H1 (cell line): ENCODE data around the gene SPIRE2.

Experiments
- ATF3 ChIP-seq: IDR thresholded peaks from 2 replicates; pipeline ENCODE4 v1.6.1; 2011; ENCODE audit warnings: low read depth, mild to moderate bottlenecking, low read length; ENCODE audit not compliant: insufficient read depth
- CTCF ChIP-seq, 3 experiments: IDR thresholded peaks; 1 replicate in 2 of 3; 2 replicates in 1 of 3; pipeline versions ENCODE4 v1.5.1 to v1.6.1; 2011; ENCODE audit warnings: low read length in 3 of 3, mild to moderate bottlenecking in 3 of 3, inconsistent platforms in 2 of 3, low read depth in 1 of 3, moderate library complexity in 1 of 3; ENCODE audit not compliant: insufficient read depth in 1 of 3; ENCODE audit errors: control extremely low read depth in 1 of 3
- POLR2AphosphoS5 ChIP-seq: IDR thresholded peaks from 2 replicates; pipeline ENCODE4 v1.6.1; 2011; ENCODE audit warnings: low read depth, low read length
- SP1 ChIP-seq: IDR thresholded peaks from 2 replicates; pipeline ENCODE4 v1.6.1; 2011; ENCODE audit warnings: low read depth, low read length

- TF ChIP-seq CTCF (IDR thresholded peaks at IDR 0.05; ENCODE audit: control extremely low read depth in 1 of 3, insufficient read depth in 1 of 3, low read depth in 1 of 3, low read length in 3 of 3): no peak
- TF ChIP-seq SP1: no peak
- TF ChIP-seq ATF3: no peak
- TF ChIP-seq POLR2AphosphoS5: no peak
Observed at GRCh38 chr16:89893642-89894548, 65.6 kb downstream of the SPIRE2 start.
